ENCODE results near the gene ENG. TPM values are rescaled to one million over a fixed set of nuclear protein-coding genes. Genes with fewer than 3 reads are reported as not detected.
A peak's percentile ranks its signal among the peaks of the same experiment; 100 is the strongest.
"Not testable (repeated sequence)": the region's sequence is repeated elsewhere in the genome, so short reads cannot be mapped to it uniquely, and the experiment has no call there.

ENG gene
- total RNA-seq, 1 donor from 2014 or later, result 14.3 TPM

DNA sequence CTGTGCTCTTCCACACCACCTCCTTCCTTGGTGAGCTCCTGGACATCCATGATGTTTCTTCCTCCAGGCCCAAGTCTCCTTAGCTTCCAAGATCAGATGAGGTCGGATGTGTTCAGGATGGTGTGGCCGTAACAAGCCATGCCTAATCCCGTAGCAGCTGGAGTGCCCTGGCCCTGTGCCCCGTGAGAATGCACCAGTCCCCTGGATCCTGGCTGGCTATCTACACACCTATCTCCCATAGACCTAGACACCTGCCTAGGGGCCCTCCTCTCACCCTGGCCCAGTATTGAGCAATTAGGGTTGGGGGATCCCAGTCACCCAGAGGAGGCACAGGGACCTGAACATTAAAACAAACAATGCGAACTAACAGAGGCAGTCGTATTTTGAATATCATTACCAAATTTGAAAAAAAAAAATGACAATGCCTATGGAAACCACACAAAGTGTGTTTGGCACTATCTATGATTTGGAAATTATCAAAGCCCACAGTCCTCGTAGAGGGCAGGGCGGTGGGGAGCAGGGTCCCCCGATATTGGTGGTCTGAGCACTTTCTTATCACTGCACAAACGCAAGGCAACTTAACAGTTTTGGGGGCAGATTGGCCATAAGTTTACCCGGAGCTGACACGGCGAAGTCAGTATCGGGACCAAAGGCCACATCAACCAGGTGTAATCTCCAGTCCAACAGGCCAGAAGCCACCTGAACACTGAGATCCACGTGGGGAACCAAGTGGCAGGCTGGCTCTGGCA, 13.2 kb downstream of the ENG start:
- no peak for ATAC-seq

DNA sequence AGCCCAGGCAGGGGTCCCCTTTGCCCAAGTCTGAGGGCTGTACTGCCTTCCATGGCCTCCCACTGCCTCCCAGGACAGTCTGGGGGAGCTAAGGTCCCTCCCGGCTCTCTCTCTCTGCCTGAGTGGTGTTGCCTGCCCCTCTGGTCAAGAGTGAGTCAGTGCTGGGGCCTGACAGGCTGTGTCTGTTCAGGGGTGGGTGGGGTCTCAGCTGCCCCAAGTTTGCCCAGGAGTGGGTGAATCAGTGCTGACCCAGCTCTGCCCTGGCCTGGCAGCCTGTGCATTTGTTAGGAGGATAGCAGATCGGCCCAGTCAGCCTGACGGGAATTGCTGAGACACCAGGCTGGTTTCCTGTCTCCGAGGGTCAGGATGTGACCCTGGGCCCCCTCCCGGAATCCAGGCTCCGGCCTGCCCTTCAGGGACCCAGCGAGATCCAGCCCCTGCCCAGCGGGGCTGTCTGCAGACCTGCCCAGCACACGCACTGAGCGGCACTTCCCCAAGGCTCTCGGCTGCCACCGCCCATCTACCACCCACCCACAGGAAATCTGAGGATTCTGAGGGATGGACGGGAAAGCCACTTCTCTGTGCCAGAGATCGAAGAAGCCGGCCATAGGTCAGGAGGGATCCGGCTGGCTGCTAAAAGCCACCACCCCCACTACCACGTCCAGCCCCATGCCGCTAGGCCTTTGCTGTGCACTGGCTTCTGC, 15.9 kb downstream of the ENG start:
- peak; percentile 70 for ATAC-seq

DNA sequence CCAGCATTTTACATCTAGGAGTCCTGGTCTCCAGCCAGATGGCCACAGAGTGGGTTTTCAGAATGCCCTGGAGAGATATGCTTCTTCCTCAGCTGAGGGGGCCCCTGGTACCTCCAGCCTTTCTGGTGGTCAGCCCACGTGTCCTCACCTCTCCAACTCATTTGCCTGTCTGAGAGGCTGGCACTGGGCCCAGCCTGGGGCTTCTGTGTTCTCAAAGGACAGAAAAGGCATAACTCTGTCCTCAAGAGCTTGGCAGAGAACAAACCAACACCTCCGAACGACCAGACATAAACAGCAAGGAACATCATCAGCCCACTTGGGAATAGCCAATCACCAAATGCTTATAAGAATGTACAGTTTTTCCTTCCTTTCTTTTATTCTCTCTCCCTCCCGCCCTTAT, 17.1 kb downstream of the ENG start:
- no peak for ATAC-seq

DNA sequence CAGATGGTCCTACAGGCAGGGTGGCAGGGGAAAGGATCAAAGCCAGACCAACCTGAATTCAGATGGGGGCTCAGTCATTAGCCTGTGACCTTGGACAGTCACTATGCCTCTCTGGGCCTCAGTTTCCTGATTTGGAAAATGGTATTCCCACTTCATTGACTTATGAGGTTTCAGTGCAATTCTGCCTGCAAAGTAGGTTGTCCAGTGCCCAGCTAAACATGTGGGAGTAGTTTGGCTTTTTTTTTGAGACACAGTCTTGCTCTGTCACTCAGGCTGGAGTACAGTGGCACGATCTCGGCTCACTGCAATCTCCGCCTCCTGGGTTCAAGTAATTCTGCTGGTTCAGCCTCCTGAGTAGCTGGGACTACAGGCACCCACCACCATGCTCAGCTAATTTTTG, 17.9 kb downstream of the ENG start:
- not testable (repeated sequence) for ATAC-seq

DNA sequence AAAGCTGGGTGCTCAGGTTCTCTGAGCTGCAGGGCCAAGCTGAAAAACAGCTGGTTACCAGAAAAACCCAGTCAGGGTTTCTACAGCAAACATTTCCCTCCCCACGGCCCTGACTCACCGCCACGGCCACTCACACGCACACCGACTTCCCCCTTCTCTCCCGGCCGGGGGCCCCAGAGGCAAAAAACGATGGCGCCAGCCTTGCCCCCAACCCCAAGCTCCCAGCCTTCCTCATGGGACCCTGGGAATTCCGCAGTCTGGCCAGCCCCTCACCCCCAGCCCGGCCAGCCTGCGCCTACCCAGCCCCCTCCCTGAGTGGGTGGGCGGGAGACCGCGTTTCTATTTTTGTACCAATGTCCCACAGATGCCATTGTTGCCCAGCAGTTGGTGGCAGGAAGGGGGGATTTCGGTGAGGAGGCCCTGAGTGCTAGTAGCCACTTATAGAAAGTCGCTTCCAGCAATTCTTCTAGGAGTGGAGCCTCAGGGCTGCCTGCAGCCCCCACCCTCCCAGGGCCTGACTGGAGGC, 18.4 kb downstream of the ENG start:
- no peak for ATAC-seq

DNA sequence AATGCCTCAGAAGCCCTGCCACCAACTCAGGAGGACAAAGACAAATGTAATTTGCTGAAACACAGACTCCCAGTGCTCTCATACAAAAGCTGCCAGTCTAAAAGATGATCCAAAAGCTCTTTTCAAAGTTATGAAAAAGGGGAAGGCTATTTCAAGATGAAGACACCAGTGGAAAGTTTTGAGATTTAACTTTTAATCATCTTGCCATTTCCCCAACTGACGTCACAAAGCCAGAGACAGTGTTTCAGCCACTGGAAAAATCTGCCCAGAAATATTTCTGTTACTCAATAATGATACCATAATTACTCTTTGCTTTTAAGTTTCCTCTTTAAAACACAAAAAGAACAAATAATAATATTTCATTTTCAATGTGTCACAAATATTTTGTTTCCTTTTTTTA, 20.9 kb downstream of the ENG start:
- no peak for ATAC-seq

DNA sequence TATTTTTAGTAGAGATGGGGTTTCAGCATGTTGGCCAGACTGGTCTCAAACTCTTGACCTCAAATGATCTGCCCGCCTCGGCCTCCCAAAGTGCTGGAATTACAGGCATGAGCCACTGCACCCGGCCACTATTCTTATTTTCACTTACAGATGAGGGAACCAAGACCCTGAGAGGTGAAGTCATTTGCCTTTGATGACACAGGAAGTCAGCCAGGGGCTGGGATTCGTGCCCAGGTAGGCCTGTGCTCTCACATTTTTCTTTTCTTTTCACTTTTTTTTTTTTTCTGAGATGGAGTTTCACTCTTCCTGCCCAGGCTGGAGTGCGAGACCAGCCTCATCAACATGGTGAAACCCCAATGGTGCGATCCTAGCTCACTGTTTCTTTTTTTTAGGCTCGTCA, 22.2 kb downstream of the ENG start:
- ATAC-seq, result no peak

DNA sequence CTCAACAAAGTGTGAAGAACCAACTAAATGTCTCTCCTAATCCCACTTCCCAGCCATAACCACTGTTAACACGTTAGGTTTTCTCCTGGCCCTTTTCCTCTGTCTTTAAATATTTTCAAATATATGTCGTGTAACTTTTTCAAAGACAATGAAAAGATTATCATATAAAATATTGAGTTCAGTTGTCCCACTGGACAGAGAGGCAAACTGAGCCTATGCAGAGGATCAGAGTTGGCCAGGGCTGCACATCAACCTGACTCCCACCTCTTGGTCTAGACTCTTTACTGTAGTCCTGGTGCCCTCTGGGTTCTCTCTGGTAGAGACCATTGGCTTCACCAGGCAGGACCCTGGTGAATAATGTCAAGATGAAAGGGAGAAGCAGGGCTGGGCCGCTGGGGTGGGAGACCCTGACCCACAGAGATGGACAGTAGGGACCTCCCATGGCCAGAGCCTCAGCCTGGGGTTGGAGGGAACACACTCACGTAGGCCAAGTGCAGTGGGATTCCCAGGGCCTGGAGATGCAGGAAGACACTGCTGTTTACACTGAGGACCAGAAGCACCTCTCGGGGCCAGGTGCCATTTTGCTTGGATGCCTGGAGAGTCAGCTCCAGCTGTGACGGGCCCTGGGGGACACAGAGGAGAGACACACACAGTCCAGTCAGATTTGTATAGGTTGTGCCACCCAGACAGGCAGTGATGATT, 25.1 kb downstream of the ENG start:
- no peak for ATAC-seq

DNA sequence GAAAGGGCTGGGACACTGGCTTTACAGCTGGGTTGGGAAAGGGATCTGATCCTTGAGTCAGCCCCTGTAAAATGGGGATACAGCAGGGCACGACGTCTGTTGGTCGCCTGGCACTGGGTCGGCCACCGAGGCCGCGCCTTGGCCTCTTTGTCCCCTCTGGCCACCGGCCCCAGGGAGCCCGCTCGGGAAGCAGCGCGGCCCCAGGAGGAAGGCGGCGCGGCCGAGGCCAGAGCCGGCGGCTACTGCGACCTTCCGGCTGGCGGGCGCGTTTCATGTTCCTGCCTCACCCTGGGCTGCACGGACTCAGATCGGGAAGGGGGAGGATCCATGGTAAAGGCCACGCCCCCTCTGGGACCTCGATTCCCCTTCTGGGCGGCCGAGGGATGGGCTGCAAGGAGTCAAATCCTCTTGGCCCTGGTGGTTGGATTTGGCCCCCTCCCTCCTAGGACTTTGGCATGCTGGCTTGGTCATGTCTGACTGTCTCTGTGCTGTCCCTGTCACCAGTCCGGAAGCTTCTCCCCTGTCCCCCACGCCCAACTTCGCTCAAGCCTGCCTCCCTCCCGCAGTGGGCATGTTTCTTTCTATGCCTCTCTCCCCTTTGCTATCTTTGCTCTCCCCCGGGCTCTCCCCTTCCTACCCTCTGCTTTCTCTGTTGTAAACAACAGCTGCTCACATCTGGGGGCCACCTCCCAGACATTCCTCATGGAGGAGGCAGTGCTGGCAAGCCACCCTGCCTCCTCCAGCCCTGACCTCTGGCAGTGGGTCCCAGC, 26.0 kb downstream of the ENG start:
- ATAC-seq, result peak; percentile 74

DNA sequence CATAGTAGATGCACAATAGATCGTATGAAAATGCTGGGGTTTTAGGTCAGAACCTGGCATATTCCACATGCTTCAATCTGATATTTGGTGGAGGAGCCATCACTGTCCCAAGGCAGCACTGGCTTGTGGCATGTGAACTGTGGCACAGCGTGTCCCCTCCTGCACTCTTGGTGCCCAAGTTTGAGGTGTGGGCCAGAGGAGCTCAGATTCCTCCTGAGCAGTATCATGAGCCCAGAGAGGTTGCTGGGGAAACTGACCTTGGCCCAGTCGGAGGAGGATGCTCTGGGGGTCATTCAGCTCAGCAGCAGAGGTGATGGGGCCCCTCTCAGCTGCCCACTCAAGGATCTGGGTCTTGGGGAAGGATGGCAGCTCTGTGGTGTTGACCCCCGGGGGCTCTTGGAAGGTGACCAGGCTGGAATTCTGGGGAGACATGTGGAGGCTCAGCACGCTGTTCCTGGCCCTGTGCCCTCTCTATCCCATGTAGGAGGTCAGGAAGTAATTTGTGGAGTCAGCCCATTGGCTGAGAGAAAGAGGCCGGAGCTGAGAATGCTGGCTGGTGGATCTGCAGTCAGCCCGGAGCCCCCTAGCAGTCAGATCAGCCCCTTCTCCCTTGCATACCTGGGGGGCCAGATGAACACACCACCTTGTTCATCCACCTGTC, 28.1 kb downstream of the ENG start:
- ATAC-seq, result no peak

DNA sequence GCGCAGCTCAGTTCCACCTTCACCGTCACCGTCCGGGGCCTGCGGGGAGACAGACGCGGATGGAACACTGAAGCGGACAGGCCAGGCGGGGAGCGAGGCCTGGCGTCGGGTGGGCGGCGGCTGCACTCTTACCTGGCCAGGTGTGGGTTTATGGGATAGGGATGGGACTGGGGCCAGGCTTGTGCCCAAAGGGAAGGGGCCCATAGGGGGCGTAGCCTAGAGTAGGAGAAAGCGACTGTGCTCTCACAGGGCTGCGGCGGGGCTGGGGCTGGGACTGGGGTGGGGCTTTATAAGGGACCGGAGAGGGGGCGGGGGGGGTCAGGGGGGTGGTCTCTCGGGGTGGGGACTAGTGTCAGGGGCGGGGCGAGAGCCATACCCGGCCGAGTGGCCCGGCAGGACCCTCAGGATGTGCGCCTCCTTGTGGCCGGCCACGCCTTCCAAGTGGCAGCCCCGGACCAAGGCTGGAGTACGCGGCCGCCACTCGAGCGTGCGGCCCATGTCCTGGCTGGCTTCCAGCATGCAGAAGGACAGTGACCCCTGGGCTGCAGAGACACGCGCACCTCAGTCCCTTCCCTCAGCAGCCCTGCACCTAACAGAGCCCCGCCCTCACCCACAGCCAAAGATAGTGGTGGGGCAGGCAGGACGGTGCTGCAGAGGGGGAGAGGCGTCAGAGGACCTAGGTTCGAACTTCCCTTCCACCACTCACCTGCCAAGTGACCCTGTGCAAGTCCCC, 29.0 kb downstream of the ENG start:
- peak; percentile 19 for ATAC-seq

DNA sequence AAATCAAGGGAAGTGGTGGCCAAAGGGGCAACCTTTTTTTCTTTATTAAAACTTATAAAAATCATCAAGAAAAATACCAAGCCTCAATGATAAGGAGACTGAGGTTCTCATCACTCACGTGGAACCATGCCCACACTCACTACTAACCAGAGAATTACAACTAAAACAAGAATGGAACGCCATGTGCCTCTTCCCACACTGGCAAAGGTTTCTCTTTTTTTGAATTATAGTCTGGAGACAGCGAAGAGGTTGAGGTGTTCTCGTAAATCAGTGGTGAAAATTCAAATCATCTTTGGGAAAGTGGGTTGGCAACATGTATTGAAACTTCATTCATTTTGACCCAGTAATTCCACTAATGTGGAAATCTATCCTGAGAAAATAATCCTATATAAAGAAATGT, 32.4 kb downstream of the ENG start:
- no peak for ATAC-seq

DNA sequence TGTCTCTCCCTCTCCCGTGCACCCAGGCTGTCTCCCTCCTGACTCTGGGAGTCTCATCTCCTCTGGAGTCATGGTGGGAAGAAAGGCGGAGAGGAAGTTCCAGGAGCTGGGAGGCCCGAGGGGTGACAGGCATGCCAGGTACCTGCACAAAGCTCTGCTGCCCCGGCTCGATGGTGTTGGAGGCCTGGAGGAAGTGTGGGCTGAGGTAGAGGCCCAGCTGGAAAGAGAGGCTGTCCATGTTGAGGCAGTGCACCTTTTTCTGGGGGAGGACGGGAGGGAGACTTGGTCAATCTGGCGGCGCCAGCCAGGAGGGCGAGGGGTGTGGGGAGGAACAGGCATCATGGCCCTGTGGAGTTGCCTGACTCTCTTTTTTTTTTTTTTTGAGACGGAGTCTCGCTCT, 35.9 kb downstream of the ENG start:
- no peak for ATAC-seq

DNA sequence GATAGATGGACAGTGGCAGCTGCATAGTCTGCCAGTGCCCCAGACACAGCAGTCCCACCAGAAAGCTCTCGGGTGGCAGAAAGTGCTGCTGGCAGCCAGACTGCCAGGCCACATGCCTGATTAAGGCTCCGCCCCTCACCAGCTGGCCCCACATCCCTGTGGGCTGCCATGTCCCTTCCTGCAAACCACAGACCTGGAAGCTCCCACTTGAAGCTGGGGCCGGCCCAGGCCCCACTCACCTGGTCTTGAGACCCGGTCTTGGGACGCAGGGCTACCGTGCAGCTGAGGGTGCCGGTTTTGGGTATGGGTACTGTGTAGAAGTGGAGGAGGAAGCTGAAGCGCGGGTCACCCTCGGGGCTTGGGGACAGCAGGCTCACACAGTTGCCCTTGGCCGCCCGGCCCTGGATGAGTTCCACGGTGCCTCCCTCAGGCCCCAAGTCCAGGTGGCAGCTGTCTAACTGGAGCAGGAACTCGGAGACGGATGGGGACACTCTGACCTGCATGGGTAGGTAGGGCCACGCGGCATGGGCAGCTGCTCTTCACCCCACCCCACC, 36.5 kb downstream of the ENG start:
- peak; percentile 2 for ATAC-seq

DNA sequence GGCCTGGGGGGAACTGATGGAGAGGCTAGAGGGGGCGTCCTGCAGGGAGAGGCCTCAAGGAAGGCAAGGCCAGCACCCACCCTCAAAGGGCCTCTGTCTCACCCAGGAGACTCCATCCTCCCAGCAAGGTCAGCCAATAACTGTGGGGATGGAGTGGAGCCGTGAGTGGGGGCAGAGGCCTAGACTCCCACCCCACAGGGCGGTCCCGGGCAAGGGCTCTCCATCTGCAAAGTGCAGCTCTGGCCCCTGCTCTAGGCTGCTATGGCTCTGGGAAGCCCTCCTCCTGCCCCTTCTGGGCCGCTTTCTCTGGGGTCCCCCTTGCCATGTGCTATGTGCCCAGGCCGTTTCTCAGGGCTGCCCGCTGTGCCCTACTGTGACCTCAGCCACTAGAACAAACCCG, 37.7 kb downstream of the ENG start:
- no peak for ATAC-seq

DNA sequence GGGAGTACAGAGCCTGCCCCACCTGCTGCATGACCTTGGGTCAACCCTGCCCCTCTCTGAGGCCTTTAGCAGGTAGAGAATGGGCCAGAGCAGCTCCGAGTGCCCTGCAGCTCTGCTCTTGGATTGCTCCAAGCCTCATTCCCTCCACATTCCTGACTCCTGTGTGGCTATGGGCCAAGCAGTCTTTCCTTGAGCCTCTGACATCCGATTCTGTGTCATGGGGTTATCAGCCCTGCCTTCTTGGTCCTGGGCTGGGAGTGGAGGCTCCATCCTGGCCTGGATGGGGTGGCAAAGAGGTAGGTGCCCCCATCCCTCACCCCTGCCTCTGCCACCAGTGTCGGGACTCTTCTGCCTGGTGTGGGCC, 38.1 kb downstream of the ENG start:
- no peak for ATAC-seq

DNA sequence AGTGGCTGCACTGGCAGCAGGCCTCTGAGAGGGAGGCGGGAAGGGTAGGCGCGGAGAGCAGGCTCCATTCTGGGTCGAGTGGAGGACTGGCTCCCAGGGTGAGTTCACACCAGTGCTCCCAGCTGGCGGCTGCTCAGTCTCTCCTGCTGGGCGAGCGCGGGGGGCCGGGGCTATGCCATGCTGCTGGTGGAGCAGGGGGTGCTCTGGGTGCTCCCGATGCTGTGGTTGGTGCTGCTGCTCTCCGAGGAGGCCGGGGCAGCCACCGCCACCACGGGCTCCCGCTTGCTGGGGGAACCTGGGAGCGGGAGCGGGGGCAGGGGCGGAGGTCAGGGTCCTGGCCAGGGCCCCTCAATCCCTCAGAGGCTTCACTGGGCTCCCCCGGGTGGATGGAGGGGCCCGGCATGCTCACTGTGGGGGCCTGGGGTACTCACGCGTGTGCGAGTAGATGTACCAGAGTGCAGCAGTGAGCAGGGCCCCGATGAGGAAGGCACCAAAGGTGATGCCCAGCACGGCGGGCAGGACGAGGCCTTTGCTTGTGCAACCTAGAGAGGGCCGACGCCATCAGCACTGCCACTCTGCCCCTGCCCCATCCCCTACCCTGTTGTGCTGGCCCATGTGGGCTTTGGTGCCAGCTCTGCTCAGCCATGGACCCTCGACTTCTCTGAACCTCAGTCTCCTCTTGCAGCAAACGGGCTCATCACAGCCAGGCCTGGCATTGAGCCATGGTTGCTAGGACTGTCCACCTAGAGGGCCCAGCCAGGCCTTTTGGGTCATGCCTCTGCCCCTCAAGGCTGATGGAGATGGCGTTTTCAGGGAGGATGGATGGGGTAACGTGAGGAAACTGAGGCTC, 38.7 kb downstream of the ENG start:
- ATAC-seq, result no peak

DNA sequence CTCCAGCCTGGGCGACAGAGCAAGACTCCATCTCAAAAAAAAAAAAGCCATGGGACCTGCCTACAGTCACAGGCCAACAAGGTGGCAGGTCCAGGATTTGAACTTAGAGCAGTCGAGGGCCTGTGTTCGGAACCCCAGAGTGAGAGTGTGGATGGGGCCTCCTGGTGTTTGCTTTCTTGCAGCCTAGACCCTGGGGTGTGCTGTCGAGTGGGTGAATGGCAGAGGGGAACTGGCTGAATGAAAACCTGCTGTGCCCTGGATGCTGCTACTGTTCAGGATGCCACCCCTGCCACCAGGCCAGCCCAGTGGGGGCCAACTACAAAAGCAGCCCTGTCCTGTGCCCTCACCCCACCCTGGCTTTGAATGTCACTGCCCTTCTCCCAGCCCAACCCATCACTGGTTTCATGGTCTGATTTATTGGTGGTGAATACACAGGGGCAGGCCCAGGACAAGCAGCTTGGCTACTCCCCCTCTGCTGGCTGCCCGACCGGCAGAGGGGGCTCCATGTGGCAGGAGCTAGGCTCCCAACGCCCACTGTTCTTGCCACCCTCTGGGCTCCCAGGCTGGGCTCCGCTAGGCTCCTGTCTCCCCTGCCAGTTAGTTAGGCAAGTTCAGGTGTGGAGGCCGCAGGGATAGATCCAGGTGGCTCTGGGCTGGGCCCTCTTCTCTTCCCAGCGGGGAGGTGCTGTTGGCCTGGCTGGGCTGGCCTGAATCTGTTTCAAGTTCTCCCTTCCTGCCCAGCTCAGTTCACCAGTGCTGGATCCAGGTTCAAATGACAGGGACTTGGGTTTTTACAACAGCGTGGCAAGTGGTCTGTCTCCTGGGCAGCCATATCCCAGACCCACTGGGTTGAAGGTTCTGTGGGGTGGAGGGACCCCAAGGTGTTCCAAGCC, 39.6 kb downstream of the ENG start:
- ATAC-seq, result no peak

DNA sequence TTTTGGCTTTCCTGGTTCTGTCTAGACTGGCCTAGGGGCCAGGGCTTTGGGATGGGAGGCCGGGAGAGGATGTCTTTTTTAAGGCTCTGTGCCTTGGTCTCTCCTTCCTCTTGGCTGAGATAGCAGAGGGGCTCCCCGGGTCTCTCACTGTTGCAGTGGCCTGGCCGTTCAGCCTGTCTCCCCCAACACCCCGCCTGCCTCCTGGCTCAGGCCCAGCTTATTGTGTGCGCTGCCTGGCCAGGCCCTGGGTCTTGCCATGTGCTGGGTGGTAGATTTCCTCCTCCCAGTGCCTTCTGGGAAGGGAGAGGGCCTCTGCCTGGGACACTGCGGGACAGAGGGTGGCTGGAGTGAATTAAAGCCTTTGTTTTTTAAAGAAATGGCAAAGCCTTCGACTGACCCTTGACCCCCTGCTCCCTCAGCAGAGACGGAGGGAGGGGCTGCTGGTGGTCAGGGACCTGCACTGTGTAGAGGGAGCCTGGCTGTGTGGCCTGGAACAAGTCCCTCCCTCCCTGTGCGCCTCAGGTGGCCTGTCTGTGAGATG, 40.7 kb downstream of the ENG start:
- ATAC-seq, result no peak
